HG03135 (cell line): ENCODE results near the gene TIMM29.
"Not testable (repeated sequence)": the region's sequence is repeated elsewhere in the genome, so short reads cannot be mapped to it uniquely, and the experiment has no call there.

Experiments
- ATAC-seq: cut with Tn5 transposase; IDR thresholded peaks from one replicate; pipeline ENCODE4 v1.9.1; 2021; ENCODE audit warnings: mild to moderate bottlenecking, moderate library complexity; ENCODE audit not compliant: unreplicated experiment

TIMM29 gene

DNA sequence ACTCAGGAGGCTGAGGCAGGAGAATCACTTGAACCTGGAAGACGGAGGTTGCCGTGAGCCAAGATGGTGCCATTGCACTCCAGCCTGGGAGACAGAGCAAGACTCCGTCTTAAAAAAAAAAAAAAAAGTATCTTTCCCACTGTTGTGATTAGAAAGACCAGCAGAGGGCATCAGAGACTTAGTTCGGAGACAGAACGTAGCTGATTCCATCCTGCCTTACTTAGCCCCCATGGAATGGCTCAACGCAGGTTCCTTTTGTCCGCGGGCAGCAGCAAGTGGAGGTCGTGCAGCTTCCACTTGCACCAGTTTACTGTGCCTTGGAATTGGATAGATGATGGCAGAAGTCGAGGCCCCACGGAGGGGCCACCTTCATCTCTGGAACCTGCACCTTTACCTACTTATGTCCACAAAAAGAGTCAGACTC lies 8.1 kb downstream of the TIMM29 start:
- ATAC-seq: no peak

DNA sequence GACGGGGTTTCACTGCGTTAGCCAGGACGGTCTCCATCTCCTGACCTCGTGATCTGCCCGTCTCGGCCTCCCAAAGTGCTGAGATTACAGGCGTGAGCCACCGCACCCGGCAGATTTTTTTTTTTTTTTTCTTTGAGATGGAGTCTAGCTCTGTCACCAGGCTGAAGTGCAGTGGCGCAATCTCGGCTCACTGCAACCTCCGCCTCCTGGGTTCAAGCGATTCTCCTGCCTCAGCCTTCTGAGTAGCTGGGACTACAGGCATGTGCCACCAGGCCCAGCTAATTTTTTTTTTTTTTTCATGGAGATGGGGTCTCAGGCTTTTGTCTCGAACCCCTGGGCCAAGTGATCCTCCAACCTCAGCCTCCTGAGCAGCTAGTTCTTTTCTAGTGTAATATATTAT lies 13.0 kb downstream of the TIMM29 start:
- ATAC-seq: not testable (repeated sequence)

DNA sequence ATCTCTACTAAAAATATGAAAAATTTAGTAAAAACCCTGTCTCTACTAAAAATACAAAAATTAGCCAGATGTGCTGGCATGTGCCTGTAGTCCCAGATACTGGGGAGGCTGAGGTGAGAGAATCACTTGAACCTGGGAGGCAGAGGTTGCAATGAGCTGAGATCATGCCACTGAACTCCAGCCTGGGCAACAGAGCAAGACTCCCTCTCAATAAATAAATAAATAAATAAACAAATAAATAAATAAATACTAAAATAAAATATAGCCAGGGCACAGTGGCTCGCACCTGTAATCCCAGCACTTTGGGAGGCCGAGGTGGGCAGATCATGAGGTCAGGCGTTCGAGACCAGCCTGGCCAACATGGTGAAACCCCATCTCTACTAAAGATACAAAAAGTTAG lies 14.8 kb downstream of the TIMM29 start:
- ATAC-seq: not testable (repeated sequence)

DNA sequence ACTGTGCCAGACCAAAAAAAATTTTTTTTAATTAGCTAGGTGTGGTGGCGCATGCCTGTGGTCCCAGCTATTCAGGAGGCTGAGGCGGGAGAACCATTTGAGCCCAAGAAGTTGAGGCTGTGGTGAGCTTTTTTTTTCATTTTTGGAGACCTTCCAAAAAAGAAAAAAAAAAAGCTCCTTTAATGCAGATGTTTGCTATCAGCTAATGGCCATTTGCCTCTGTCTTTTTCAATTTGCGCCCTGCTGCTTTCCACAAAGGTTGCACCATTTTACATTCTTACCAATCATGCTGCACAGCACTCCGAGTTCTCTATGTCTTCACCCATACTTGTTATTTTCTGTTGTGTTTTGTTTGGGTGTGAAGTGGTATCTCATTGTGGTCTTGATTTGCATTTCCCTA lies 16.7 kb downstream of the TIMM29 start:
- no peak for ATAC-seq

DNA sequence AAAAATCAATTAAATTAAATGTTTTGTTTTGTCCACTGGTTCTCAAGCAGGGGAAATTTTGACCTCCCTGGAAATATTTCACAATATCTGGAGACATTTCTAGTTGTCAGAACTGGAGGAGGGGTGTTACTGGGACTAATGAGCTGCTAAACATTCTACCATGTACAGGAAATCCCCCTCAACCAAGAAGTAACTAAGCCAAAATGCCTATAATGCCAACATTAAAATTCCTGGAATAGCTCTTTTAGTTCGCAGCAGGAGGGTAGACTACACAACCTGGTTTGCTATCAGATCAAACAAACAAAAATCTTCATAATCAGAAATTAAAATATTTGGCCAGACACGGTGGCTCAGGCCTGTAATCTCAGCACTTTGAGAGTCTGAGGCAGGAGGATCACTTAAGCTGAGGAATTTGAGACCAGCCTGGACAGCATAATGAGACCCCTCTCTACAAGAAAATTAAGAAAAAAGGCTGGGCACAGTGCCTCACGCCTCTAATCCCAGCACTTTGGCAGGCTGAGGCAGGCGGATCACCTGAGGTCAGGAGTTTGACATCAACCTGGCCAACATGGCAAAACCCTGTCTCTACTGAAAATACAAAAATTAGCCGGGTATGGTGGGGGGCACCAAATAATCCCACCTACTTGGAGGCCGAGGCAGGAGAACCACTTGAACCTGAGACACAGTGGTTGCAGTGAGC lies 18.5 kb downstream of the TIMM29 start:
- no peak for ATAC-seq

GRCh38 chr19:10952809-10953208 lies 24.2 kb downstream of the TIMM29 start:
- no peak for ATAC-seq

- not testable (repeated sequence) for ATAC-seq
These were observed 30.8 kb downstream of the TIMM29 start for GRCh38 chr19:10959277-10959968.

- peak; percentile 71 for ATAC-seq
These were observed 31.9 kb downstream of the TIMM29 start, which contains the start of gene SMARCA4 for GRCh38 chr19:10960314-10961072. Gene SMARCA4, plus strand, starts transcription at chr19:10961030. Its CDS starts 23,122 bp downstream, at chr19:10984152.

GRCh38 chr19:10961073-10961860 lies 32.7 kb downstream of the TIMM29 start:
- peak; percentile 37 for ATAC-seq

GRCh38 chr19:10962863-10963262 lies 34.3 kb downstream of the TIMM29 start:
- ATAC-seq: no peak

- no peak for ATAC-seq
These were observed 35.3 kb downstream of the TIMM29 start for GRCh38 chr19:10963865-10964264.

GRCh38 chr19:10964903-10965302 lies 36.3 kb downstream of the TIMM29 start:
- no peak for ATAC-seq

- ATAC-seq: no peak
These were observed 36.8 kb downstream of the TIMM29 start for GRCh38 chr19:10965398-10965797.

GRCh38 chr19:10966809-10967208 lies 38.2 kb downstream of the TIMM29 start:
- ATAC-seq: no peak

DNA sequence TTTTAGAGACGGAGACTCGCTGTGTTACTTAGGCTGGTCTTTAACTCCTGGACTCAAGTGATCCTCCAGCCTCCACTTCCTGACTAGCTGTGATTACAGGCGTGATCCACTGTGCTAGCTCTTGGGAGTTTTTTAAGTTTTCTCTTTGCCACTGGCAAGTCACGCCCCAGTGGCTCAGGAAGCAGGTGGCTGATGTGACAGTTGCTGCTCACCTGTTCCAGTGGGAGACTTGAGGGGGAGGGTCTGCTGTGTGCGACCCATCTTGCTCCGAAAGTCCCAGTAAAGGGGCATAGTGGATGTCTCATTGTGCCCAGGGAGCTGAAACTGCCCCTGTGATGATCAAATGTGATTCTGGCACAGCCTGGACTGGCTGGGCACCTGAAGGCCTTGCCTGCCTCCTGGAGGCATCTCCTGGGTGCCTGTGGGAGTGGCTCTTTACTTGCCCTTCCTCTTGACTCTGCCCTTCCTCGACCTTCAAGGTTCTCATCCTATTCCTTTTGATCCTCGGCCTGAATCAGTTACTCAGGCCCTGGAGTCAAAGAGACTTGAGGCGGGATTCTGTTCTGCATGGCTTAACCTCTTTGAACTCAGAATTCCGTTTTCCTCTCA lies 40.0 kb downstream of the TIMM29 start:
- ATAC-seq: no peak

GRCh38 chr19:10971107-10971726 lies 42.6 kb downstream of the TIMM29 start:
- no peak for ATAC-seq

DNA sequence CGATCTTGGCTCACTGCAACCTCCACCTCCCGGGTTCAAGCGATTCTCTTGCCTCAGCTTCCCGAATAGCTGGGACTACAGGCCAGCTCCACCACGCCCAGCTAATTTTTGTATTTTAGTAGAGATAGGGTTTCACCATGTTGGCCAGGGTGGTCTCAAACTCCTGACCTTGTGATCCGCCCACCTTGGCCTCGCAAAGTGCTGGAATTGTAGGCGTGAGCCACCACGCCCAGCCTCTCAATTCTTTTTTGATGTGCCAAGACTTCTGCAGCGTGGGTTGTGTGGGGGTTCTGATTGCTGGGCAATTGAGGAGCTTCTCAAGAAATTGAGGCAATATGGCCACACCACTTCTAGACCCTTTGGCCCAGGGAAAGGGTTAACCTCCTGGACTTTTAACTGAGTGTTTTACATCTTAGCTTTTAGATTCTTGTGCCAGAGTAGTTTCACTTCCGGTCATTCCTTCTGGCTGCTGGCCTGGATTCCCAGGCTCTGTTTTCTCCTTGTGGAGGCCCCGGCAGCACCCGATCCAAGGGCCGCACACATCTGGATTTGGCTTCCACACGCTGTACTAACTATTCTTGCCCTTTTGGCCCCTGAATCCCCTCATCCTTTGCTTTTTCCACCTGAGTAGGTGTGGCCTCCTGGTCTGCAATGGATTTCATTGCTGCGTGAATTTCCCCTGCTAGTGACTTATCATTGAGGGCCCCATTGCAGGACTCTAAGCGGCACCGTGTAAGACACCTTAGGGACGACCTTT lies 46.9 kb downstream of the TIMM29 start:
- no peak for ATAC-seq

DNA sequence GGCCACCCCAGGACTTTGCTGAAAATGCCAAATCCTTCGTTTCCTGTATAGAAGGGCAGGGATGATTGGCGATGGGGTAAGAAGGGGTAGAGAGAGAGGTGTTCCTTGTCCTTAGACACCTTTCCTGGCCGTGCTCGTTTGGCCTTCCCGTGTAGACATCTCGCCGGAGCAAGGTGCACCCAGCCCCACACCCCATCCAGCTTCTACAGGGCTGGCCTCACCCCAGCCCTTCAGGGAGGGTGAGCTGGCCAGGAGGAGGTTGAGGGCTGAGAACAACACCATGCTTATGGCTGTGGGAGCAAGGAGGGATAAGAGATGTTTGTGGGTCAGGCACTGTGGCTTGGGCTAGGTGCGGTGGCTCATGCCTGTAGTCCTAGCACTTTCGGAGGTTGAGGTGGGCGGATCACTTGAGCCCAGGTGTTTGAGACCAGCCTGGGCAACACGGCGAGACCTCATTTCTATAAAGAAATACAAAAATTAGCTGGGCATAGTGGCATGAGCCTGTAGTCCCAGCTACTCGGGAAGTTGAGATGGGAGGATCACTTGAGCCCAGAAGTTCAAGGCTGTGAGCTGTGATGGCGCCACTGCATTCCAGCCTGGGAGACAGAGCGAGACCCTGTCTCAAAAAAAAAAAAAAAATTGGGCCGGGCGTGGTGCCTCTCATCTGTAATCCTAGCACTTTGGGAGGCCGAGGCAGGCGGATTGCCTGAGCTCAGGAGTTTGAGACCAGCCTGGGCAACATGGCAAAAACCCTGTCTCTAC lies 47.7 kb downstream of the TIMM29 start:
- ATAC-seq: no peak

GRCh38 chr19:10977742-10978092 lies 49.1 kb downstream of the TIMM29 start:
- no peak for ATAC-seq
